ENCODE measurements around the gene TPPP. TPM values are rescaled to one million over a fixed set of nuclear protein-coding genes. Genes with fewer than 3 reads are reported as not detected.
"Not testable (repeated sequence)": the region's sequence is repeated elsewhere in the genome, so short reads cannot be mapped to it uniquely, and the experiment has no call there.

The TPPP gene
- total RNA-seq, 1 donor from 2014 or later: 1.9 TPM

- not testable (repeated sequence) for H3K4me3 ChIP-seq (ENCODE audit: low read depth, low read length); H3K36me3 ChIP-seq (ENCODE audit: control insufficient read depth, insufficient read depth, low read length); DNase-seq (ENCODE audit: low read depth)
- peaks cover 16% of the 10 kb centered on the region for H3K27me3 ChIP-seq (ENCODE audit: control insufficient read depth, insufficient read depth, low read length)
Observed at GRCh38 chr5:680118-680795, 12.9 kb downstream of the TPPP start.

GRCh38 chr5:679166-679895 is 13.8 kb downstream of the TPPP start:
- not testable (repeated sequence) for DNase-seq (ENCODE audit: low read depth); H3K4me3 ChIP-seq (ENCODE audit: low read depth, low read length); H3K36me3 ChIP-seq (ENCODE audit: control insufficient read depth, insufficient read depth, low read length)
- peaks cover 18% of the 10 kb centered on the region for H3K27me3 ChIP-seq (ENCODE audit: control insufficient read depth, insufficient read depth, low read length)

- peaks cover 26% of the 10 kb centered on the region for H3K27me3 ChIP-seq (ENCODE audit: control insufficient read depth, insufficient read depth, low read length)
- H3K4me3 ChIP-seq (ENCODE audit: low read depth, low read length); DNase-seq (ENCODE audit: low read depth): not testable (repeated sequence)
Observed at GRCh38 chr5:678521-678920, 14.6 kb downstream of the TPPP start.

GRCh38 chr5:677131-678101 is 15.7 kb downstream of the TPPP start:
- no peak for DNase-seq (ENCODE audit: low read depth)
- no peaks in the 10 kb centered on the region for H3K36me3 ChIP-seq (ENCODE audit: control insufficient read depth, insufficient read depth, low read length)
- peaks cover 35% of the 10 kb centered on the region for H3K27me3 ChIP-seq (ENCODE audit: control insufficient read depth, insufficient read depth, low read length)
- H3K4me3 ChIP-seq (ENCODE audit: low read depth, low read length): no peak overlapping the region
- no peak for TF ChIP-seq CTCF (IDR thresholded peaks at IDR 0.05; ENCODE audit: insufficient read depth, low read length, poor library complexity, severe bottlenecking)

More at GRCh38 chr5:678521-678920, 14.6 kb downstream of the TPPP start:
- not testable (repeated sequence) for H3K36me3 ChIP-seq (ENCODE audit: control insufficient read depth, insufficient read depth, low read length)

GRCh38 chr5:676699-677076 is 16.5 kb downstream of the TPPP start:
- H3K36me3 ChIP-seq (ENCODE audit: control insufficient read depth, insufficient read depth, low read length): no peaks in the 10 kb centered on the region
- no peak for TF ChIP-seq CTCF (IDR thresholded peaks at IDR 0.05; ENCODE audit: insufficient read depth, low read length, poor library complexity, severe bottlenecking)
- no peak overlapping the region for H3K4me3 ChIP-seq (ENCODE audit: low read depth, low read length)
- no peak for DNase-seq (ENCODE audit: low read depth)
- peaks cover 41% of the 10 kb centered on the region for H3K27me3 ChIP-seq (ENCODE audit: control insufficient read depth, insufficient read depth, low read length)

- no peak for TF ChIP-seq CTCF (IDR thresholded peaks at IDR 0.05; ENCODE audit: insufficient read depth, low read length, poor library complexity, severe bottlenecking)
- Histone ChIP-seq H3K27me3 (ENCODE audit: control insufficient read depth, insufficient read depth, low read length) (peaks cover 45% of the 10 kb centered on the region), H3K36me3 (ENCODE audit: control insufficient read depth, insufficient read depth, low read length) (no peaks in the 10 kb centered on the region), H3K4me3 (ENCODE audit: low read depth, low read length) (no peak overlapping the region)
- DNase-seq (ENCODE audit: low read depth): no peak
Observed at GRCh38 chr5:675871-676698, 17.1 kb downstream of the TPPP start.
